ENCODE data around the gene CNNM3.
A peak's percentile ranks its signal among the peaks of the same experiment; 100 is the strongest.

CNNM3 gene

GRCh38 chr2:96819876-96820511 lies 3.9 kb downstream of the CNNM3 start:
- DNase-seq: no peak

- no peak for DNase-seq
Observed at GRCh38 chr2:96821113-96821675, 5.1 kb downstream of the CNNM3 start.

- no peak for DNase-seq
Observed at GRCh38 chr2:96822786-96823185, 6.7 kb downstream of the CNNM3 start.

GRCh38 chr2:96823198-96823597 lies 7.1 kb downstream of the CNNM3 start:
- DNase-seq: no peak

GRCh38 chr2:96824079-96824870 lies 8.2 kb downstream of the CNNM3 start:
- DNase-seq: no peak

- DNase-seq: no peak
Observed at GRCh38 chr2:96825057-96825456, 9.0 kb downstream of the CNNM3 start.

GRCh38 chr2:96826546-96827278 lies 10.6 kb downstream of the CNNM3 start:
- DNase-seq: no peak

GRCh38 chr2:96828436-96828835 lies 12.4 kb downstream of the CNNM3 start:
- no peak for DNase-seq

- no peak for DNase-seq
Observed at GRCh38 chr2:96828874-96829273, 12.8 kb downstream of the CNNM3 start.

- no peak for DNase-seq
Observed at GRCh38 chr2:96830044-96830562, 14.0 kb downstream of the CNNM3 start.

- no peak for DNase-seq
Observed at GRCh38 chr2:96831679-96832078, 15.6 kb downstream of the CNNM3 start.

GRCh38 chr2:96832408-96832753 lies 16.3 kb downstream of the CNNM3 start:
- DNase-seq: no peak

- peak; percentile 11 for DNase-seq
Observed at GRCh38 chr2:96832754-96833507, 16.9 kb downstream of the CNNM3 start.

GRCh38 chr2:96835830-96836229 lies 19.8 kb downstream of the CNNM3 start:
- DNase-seq: no peak

- DNase-seq: no peak
Observed at GRCh38 chr2:96837575-96837974, 21.5 kb downstream of the CNNM3 start.

- DNase-seq: no peak
Observed at GRCh38 chr2:96838345-96839292, 22.6 kb downstream of the CNNM3 start.

GRCh38 chr2:96839293-96839874 lies 23.3 kb downstream of the CNNM3 start:
- DNase-seq: no peak

GRCh38 chr2:96839875-96840850 lies 24.1 kb downstream of the CNNM3 start:
- no peak for DNase-seq

GRCh38 chr2:96841701-96842495 lies 25.8 kb downstream of the CNNM3 start:
- no peak for DNase-seq

Measured in HCEC 1CT (cell line).